Measurements from ENCODE around the gene ZNF691. TPM values are rescaled to one million over a fixed set of nuclear protein-coding genes. Genes with fewer than 3 reads are reported as not detected.

Gene ZNF691
- polyA plus RNA-seq, 1 of the 3 experiments (the other 2 are of a cell fraction): 7.2 TPM

DNA sequence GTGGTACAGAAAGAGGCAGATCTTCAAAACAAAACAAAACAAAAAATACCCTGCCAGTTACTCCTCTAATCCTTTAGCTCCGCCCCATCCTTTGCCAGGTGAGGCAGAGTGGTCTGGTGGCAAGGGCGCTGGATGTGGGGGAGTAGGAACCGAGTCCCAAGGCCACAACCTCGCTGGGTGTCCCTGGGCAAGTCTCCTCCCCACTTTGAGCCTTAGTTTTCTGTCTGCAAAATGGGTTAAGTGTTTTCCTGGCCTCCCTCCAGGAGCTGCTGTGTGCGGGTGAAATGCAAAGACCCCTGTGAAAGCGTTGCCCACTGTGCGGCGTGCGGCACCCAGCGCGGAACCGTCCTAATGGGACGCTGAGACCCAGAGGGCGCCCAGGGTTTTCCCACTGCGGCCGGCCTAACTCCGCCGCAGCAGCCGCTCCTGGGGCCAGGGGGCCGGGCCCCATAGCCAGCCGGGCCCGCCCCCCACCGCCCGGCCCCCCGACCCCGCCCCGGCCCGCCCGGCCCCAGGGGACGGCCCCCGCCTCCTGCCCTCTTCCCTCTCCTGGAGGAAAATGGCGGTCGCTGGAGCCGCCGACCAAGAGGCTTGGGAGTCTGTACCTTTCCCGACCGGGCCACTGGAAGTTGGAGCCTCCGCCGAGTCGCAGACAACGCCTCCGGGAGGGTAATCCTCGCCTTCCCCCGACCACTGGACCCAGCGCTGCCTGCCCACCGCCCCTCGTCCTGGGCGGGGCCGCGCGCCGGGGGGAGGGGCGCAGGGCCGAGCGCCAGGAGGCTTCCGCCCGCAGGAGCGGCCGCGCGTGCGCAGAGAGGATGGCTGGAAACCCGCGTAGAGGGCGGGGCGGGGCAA lies 29.6 kb upstream of the ZNF691 start, which contains the start of the genes ERMAP and SVBP:
ERMAP (plus strand) TSS at position 538 of the 855 bp plus-strand sequence. CDS start 13,327 bp downstream, outside the sequence.
SVBP (minus strand) TSS at position 813 of the 855 bp plus-strand sequence. CDS start 853 bp downstream, outside the sequence.
- peak within 1 kb of the TSS; percentile 76 to 85 for H3K4me3 ChIP-seq (ENCODE audit: low read depth in 2 of 2, low read length in 1 of 2)
- H3F3A ChIP-seq (replicated peaks; ENCODE audit: insufficient read depth): peaks cover 4% of the 10 kb centered on the region
- H2AFZ ChIP-seq (ENCODE audit: low read depth): peak within 1 kb of the TSS; percentile 94
- H3K9me2 ChIP-seq: no peaks in the 10 kb centered on the region
- 3% methylated on average over 5 of the region's 66 CpGs for WGBS (ENCODE audit: low lambda C conversion rate)
- H4K20me1 ChIP-seq (ENCODE audit: insufficient read depth): no peaks in the 10 kb centered on the region
- H3K79me2 ChIP-seq (ENCODE audit: insufficient read depth): peaks cover 30% of the 10 kb centered on the region
- ChIA-PET CTCF (interaction anchor here (1.2 to 1.9 kb wide), 6 partner anchors 10 to 97 kb away, joined by 3 to 7 read pairs (median 6); partner anchors contain the start of gene ZNF691), POLR2A (interaction anchor here (0.7 to 1.5 kb wide), 6 partner anchors 17 to 257 kb away, joined by 3 to 5 read pairs (median 3); partner anchors contain the start of gene ZNF691)
- peak; percentile 81; the same call in 1 of the 2 replicates for TF ChIP-seq TAF1 (IDR thresholded peaks at IDR 0.05; ENCODE audit: borderline replicate concordance, low read depth, low read length)
- no peak for TF ChIP-seq TEAD4 (IDR thresholded peaks at IDR 0.05; ENCODE audit: borderline replicate concordance, insufficient read depth)
- TF ChIP-seq YY1 (IDR thresholded peaks at IDR 0.05; ENCODE audit: low read depth): peak; percentile 88
- TF ChIP-seq EP300 (IDR thresholded peaks at IDR 0.05; ENCODE audit: borderline replicate concordance in 1 of 2, low read depth in 1 of 2, low read length in 1 of 2): 0 out of 4 replicates have a peak, but pooled peaks of 1 of the 2 experiments have one; percentile 14
- peak; percentile 14; the same call in 1 of the 2 replicates for TF ChIP-seq ELF1 (IDR thresholded peaks at IDR 0.05)
- peak; percentile 54 for TF ChIP-seq NFIC (IDR thresholded peaks at IDR 0.05; ENCODE audit: borderline replicate concordance)
- peak; percentile 82 for TF ChIP-seq NRF1 (IDR thresholded peaks at IDR 0.05; ENCODE audit: low read depth, low read length)
- peak; percentile 73 for TF ChIP-seq POLR2AphosphoS5 (IDR thresholded peaks at IDR 0.05; ENCODE audit: low read depth, low read length)
- TF ChIP-seq GATA2 (CRISPR knock-in tag; IDR thresholded peaks at IDR 0.05): no peak
- TF ChIP-seq, protein P1, sequence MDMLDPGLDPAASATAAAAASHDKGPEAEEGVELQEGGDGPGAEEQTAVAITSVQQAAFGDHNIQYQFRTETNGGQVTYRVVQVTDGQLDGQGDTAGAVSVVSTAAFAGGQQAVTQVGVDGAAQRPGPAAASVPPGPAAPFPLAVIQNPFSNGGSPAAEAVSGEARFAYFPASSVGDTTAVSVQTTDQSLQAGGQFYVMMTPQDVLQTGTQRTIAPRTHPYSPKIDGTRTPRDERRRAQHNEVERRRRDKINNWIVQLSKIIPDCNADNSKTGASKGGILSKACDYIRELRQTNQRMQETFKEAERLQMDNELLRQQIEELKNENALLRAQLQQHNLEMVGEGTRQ (IDR thresholded peaks at IDR 0.05; ENCODE audit: borderline replicate concordance, low read depth, low read length): no peak
- peak; percentile 46; the same call in 1 of the 2 replicates for TF ChIP-seq MXI1 (IDR thresholded peaks at IDR 0.05; ENCODE audit: low read depth, low read length)
- H3K36me3 ChIP-seq (replicated peaks in 1 of 2; ENCODE audit: control insufficient read depth in 1 of 2, insufficient read depth in 2 of 2, low read length in 1 of 2): peaks cover 0 to 10% of the 10 kb centered on the region in 2 experiments
- H3K27me3 ChIP-seq (ENCODE audit: insufficient read depth): no peaks in the 10 kb centered on the region
- H3K9me3 ChIP-seq: no peaks in the 10 kb centered on the region
- H3K27ac ChIP-seq (ENCODE audit: low read depth in 2 of 2, low read length in 1 of 2): peak within 1 kb of the TSS; percentile 98 to 99
- H3K4me1 ChIP-seq (ENCODE audit: control insufficient read depth in 1 of 2, insufficient read depth in 2 of 2, low read depth in 1 of 2, low read length in 1 of 2): peaks cover 9 to 12% of the 10 kb centered on the region in 2 experiments; a peak in 2 of 4 replicates
- H3K9ac ChIP-seq: peak within 1 kb of the TSS; percentile 98
- peak; percentile 98 for DNase-seq
- peak within 1 kb of the TSS; percentile 87 for H3K4me2 ChIP-seq

DNA sequence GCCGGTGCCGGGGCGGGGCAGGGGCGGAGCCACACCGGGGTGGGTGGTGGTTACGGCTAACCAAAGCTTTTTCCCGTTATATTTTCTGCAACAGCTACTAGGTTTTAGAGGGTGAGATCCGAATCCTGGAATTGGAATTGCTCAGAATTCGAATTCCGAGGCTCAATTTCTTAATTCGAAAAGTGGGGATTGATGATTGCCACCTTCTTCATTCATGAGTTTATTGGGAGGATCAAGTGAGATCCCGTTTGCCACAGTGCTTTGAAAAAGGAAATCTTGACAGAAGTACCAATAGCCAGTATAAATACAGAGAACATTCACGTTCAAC lies 29.0 kb upstream of the ZNF691 start:
- Histone ChIP-seq H3K4me2 (peak overlapping the region; percentile 76), H3K4me1 (ENCODE audit: control insufficient read depth in 1 of 2, insufficient read depth in 2 of 2, low read depth in 1 of 2, low read length in 1 of 2) (peaks cover 12% of the 10 kb centered on the region in 2 experiments; a peak in 2 of 4 replicates), H3K27me3 (ENCODE audit: insufficient read depth) (no peaks in the 10 kb centered on the region), H3K79me2 (ENCODE audit: insufficient read depth) (peaks cover 30% of the 10 kb centered on the region), H3K9ac (peak overlapping the region; percentile 98; the same call in 1 of the 2 replicates), H3K9me2 (no peaks in the 10 kb centered on the region), H4K20me1 (ENCODE audit: insufficient read depth) (no peaks in the 10 kb centered on the region; the same call in 1 of the 2 replicates), H3K36me3 (replicated peaks in 1 of 2; ENCODE audit: control insufficient read depth in 1 of 2, insufficient read depth in 2 of 2, low read length in 1 of 2) (peaks cover 0 to 11% of the 10 kb centered on the region in 2 experiments), H2AFZ (ENCODE audit: low read depth) (peak overlapping the region; percentile 53; the same call in 1 of the 2 replicates), H3K9me3 (no peaks in the 10 kb centered on the region), H3K4me3 (ENCODE audit: low read depth in 2 of 2, low read length in 1 of 2) (peak overlapping the region; percentile 76 to 85), H3F3A (replicated peaks; ENCODE audit: insufficient read depth) (peaks cover 7% of the 10 kb centered on the region), H3K27ac (ENCODE audit: low read depth in 2 of 2, low read length in 1 of 2) (peak overlapping the region; percentile 50 to 98; a peak in 3 of 4 replicates)
- DNase-seq: no peak
- ChIA-PET POLR2A (interaction anchor here (0.6 to 1.2 kb wide), 4 partner anchors 12 to 29 kb away, joined by 3 to 5 read pairs (median 3); partner anchors contain the start of gene ZNF691), CTCF (interaction anchor here (1.5 kb wide), 1 partner anchor 96 kb away, joined by 6 read pairs; no protein-coding TSS in a partner anchor)
- peak; percentile 0; the same call in 1 of the 2 replicates for TF ChIP-seq POLR2AphosphoS5 (IDR thresholded peaks at IDR 0.05; ENCODE audit: low read depth, low read length)
- TF ChIP-seq RFX5 (IDR thresholded peaks at IDR 0.05; ENCODE audit: low read length): no peak
- no peak for TF ChIP-seq FOXM1 (IDR thresholded peaks at IDR 0.05; ENCODE audit: low read depth)
- TF ChIP-seq SMC3 (IDR thresholded peaks at IDR 0.05; ENCODE audit: low read depth, low read length): no peak
- TF ChIP-seq EZH2phosphoT487 (IDR thresholded peaks at IDR 0.05; ENCODE audit: borderline replicate concordance, low read depth): no peak
- TF ChIP-seq, protein P2, sequence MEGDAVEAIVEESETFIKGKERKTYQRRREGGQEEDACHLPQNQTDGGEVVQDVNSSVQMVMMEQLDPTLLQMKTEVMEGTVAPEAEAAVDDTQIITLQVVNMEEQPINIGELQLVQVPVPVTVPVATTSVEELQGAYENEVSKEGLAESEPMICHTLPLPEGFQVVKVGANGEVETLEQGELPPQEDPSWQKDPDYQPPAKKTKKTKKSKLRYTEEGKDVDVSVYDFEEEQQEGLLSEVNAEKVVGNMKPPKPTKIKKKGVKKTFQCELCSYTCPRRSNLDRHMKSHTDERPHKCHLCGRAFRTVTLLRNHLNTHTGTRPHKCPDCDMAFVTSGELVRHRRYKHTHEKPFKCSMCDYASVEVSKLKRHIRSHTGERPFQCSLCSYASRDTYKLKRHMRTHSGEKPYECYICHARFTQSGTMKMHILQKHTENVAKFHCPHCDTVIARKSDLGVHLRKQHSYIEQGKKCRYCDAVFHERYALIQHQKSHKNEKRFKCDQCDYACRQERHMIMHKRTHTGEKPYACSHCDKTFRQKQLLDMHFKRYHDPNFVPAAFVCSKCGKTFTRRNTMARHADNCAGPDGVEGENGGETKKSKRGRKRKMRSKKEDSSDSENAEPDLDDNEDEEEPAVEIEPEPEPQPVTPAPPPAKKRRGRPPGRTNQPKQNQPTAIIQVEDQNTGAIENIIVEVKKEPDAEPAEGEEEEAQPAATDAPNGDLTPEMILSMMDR (IDR thresholded peaks at IDR 0.05): no peak
- 0% methylated on average over 7 of the region's 13 CpGs for WGBS (ENCODE audit: low lambda C conversion rate)
